HEK293 (cell line): ENCODE data around the gene PINLYP.

Experiments used
- ZNF701 ChIP-seq: fragments of 450-650 bp; formaldehyde crosslinking; IDR thresholded peaks from 2 replicates; pipeline ENCODE4 v1.5.1; 2016; ENCODE audit warnings: missing biosample characterization, missing genetic modification characterization
- TF ChIP-seq, protein P1 (sequence below): fragments of 450-650 bp; formaldehyde crosslinking; IDR thresholded peaks from 2 replicates; pipeline ENCODE4 v1.5.1; 2016; ENCODE audit warnings: missing biosample characterization, missing genetic modification characterization

DNA sequence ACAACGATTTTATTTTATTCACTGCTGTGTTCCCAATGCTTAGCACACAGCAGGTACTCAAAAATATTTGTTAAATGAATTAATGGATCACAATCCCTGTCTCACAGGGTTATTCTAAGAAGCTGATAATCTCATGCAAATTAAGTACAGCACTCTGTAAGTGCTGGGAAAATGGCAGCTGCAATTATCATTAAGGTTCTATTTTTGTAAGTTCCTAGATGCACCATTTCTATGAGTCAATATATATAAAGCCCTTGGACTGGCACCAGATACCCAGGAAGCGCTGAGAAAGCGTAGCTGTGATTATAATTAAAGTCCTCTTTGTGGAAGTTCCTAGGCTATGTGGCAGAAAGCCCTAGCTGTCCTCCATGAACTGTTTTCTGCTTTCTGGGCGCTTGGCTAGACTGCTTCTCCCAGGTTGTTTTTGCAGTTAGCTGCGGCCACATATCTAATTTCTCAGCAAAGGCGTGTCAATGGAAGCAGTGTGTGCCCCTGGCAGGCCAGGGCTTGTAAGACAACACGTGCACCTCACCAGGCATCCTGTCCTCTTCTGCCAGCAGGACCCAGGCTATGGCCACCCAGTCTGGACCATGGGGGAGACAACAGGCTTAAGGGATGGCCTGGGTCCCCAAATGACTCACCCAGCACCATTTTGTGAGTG, 31.1 kb downstream of the PINLYP start:
- no peak for TF ChIP-seq ZNF701 (tag by site-specific recombination)
- TF ChIP-seq, protein P1, sequence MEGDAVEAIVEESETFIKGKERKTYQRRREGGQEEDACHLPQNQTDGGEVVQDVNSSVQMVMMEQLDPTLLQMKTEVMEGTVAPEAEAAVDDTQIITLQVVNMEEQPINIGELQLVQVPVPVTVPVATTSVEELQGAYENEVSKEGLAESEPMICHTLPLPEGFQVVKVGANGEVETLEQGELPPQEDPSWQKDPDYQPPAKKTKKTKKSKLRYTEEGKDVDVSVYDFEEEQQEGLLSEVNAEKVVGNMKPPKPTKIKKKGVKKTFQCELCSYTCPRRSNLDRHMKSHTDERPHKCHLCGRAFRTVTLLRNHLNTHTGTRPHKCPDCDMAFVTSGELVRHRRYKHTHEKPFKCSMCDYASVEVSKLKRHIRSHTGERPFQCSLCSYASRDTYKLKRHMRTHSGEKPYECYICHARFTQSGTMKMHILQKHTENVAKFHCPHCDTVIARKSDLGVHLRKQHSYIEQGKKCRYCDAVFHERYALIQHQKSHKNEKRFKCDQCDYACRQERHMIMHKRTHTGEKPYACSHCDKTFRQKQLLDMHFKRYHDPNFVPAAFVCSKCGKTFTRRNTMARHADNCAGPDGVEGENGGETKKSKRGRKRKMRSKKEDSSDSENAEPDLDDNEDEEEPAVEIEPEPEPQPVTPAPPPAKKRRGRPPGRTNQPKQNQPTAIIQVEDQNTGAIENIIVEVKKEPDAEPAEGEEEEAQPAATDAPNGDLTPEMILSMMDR (tag by site-specific recombination): no peak
